Activated effector memory CD4-positive, alpha-beta T cell treated with anti-CD3 and anti-CD28 coated beads, Interleukin-2, amount 50 U/mL, for 16 hours (primary cell): ENCODE results near the gene TBC1D13.
"Not testable (repeated sequence)": the region's sequence is repeated elsewhere in the genome, so short reads cannot be mapped to it uniquely, and the experiment has no call there.

ENCODE experiments used
- DNase-seq: peaks from one replicate; pipeline ENCODE4 v3.0.0-alpha.2; 2020

Gene TBC1D13

GRCh38 chr9:128822407-128823042 is 35.5 kb downstream of the TBC1D13 start:
- no peak for DNase-seq

- DNase-seq = no peak
Measured at GRCh38 chr9:128823362-128823902, 36.4 kb downstream of the TBC1D13 start.

GRCh38 chr9:128823903-128824406 is 36.9 kb downstream of the TBC1D13 start:
- DNase-seq = no peak

GRCh38 chr9:128824911-128825310 is 37.9 kb downstream of the TBC1D13 start:
- no peak for DNase-seq

DNA sequence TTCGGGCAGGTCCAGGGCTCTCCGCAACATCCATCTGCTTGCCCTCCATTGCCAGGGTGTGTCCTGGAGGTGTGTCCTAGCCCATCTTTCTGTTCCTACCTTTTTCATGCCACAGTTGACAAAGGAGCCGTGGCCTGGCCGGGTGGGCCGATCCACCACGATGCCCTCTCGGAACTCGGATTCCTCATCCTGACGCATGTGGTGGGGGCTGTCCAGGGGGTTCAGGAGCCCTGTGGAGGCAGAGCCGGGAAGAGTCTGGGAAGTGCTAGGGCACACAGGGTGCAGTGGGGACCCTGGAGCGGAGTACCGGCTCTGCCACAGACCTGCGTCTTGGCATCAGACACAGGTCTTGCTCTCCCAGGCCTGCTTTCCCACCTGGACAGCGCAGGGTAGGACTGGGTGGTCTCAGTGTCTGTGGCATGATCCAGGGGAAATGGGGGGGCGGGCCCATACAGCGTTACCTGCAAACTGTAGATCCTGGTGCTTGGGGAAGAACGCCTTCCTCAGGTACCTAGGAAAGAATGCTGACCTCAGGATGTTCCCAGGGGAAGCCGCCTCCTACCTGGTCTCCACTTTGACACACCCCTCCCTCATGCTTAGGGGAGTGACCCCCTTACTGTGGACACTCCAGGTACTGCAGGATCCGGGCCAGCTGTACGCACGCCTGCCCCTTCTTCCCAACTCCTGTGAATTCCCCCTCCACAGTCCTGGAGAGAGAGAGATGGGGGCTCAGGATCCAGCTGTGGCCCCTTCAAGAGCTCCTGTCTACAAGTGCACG is 39.1 kb downstream of the TBC1D13 start:
- no peak for DNase-seq

DNA sequence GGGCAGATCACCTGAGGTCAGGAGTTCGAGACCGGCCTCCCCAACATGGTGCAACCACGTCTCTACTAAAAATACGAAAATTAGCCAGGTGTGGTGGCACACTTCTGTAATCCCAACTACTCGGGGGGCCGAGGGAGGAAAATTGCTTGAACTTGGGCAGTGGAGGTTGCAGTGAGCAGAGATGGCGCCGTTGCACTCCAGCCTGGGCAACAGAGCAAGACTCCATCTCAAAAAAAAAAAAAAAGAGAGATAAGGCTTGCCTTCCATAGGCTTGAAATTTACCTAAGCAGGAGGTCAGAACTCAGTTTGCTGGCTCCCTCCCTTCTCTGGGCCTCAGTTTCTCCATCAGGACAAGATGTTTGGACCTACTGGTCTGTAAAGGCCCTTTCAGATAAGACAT is 41.2 kb downstream of the TBC1D13 start:
- DNase-seq = no peak

DNA sequence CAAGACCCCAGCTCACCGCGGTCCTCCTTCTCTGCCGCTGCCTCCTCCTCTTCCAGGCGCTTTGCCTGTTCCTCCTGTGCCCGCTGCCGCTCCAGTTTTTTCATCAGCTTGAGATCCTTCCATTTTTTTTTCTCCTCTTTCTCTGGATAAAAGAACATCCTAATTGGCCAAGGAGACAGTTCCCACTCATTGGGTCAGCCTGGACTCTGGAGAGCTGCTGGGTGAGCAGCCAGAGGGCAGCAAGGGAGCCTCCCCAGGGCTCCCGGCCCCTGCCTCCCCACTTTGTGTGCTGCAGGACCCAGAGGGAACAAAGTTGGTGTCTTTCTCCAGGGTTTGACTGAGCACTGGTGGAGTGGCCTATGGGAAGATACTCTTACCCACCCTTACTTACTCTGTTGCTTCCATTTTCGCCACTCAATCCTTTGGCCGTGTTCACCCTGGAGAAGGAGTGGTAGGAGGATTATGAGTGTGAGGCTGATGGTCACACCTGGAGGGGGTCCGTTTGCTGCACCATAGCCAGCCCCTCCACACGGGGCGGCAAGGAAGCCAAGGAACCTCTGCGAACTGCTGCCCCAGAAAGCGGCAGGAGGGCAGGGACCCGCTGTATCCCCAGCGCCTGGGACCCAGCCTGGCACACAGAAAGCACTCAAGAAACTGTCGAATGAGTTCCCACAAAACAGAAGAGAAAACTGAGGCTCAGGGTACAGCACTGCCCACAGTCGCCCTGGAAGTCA is 41.8 kb downstream of the TBC1D13 start:
- DNase-seq = no peak

GRCh38 chr9:128829477-128830251 is 42.6 kb downstream of the TBC1D13 start, which contains the start of gene SPOUT1:
Gene SPOUT1, minus strand, starts transcription at chr9:128829794. Its CDS starts 14 bp downstream, at chr9:128829780.
- peak; percentile 98 for DNase-seq

DNA sequence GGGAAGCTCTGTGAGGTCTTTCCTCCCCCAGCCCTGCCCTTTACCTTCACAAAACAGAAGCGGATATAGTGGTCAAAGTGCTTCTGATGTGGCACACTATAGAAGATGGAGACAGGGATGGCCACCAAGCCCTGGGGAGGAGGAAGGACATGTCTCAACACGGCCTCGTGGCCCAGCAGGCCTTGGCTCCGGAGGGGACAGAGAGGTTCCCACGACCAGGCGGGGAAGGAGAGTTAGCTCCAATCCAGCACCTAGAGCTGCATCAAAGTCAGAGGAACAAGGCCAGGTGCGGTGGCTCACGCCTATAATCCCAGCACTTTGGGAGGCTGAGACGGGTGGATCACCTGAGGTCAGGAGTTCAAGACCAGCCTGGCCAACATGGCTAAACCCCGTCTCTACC is 46.6 kb downstream of the TBC1D13 start:
- DNase-seq = no peak

DNA sequence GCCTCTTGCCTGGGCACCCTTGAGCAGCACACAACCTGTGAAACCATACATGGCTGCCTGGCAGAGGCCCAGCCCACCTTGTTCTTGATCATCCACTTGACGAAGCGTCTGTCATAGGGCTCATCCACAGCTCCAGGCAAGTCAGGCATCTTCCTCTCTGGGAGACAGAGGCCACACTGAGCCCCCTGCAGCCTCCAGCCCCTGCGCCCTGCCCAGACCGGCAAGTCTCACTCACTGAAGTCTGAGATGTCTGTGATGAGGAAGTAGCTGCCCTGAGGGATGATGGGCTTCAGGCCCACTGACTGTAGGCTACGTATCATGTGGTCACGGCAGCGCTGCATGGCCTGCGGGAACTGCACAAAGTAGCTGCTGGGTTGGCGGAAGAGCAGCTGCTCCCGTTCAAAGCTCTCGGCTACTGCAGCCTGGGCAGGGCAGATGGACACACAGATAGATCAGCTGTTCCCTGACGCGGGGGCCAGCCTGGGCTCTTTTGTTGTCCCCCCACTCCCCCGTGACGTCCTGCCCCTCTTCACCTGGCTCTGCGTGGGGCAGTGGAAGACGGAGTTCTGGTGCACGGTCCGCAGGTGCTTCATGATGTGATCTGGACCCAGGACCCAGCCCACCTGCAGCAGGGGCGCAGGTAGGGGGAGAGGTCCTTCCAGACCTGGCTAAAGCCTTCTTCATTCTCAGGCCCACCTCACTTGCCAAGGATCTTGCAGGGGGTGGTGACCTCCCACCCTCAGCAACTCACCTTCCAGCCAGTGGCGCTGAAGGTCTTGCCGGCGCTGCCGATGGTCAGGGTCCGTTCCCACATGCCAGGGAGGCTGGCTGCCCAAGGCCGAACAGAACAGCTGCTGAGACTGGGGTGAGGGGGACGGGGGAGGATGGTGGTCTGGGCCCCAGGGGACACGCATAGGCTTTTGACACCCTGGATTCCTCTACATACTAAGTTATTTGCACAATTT is 48.5 kb downstream of the TBC1D13 start:
- no peak for DNase-seq

DNA sequence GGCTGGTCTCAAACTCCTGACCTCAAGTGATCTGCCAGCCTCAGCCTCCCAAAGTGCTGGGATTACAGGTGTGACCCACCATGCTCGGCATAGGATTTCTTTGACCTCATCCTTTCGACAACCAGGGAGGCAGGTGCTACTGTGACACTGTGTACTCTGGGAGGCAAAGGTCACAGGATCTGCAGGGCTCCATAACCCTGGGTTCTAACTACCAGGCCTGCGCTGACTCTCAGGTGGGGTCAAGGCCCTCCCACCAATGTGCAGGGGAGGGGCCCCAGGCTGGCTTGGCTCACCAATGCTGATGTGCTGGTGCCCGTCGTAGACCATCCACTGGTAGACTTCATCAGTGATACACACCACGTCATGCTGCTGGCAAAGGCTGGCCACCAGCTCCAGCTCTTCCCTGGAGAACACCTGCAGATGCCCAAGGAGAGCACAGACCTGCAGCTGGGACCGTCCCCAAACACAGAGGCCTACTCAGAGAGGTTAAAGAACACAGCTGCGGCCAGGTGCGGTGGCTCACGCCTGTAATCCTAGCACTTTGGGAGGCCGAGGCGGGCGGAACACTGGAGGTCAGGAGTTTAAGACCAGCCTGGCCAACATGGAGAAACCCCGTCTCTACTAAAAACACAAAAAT is 49.6 kb downstream of the TBC1D13 start:
- DNase-seq = no peak

- no peak for DNase-seq
Measured at GRCh38 chr9:128838338-128838737, 51.3 kb downstream of the TBC1D13 start.

- DNase-seq = no peak
Measured at GRCh38 chr9:128840524-128840923, 53.5 kb downstream of the TBC1D13 start.

DNA sequence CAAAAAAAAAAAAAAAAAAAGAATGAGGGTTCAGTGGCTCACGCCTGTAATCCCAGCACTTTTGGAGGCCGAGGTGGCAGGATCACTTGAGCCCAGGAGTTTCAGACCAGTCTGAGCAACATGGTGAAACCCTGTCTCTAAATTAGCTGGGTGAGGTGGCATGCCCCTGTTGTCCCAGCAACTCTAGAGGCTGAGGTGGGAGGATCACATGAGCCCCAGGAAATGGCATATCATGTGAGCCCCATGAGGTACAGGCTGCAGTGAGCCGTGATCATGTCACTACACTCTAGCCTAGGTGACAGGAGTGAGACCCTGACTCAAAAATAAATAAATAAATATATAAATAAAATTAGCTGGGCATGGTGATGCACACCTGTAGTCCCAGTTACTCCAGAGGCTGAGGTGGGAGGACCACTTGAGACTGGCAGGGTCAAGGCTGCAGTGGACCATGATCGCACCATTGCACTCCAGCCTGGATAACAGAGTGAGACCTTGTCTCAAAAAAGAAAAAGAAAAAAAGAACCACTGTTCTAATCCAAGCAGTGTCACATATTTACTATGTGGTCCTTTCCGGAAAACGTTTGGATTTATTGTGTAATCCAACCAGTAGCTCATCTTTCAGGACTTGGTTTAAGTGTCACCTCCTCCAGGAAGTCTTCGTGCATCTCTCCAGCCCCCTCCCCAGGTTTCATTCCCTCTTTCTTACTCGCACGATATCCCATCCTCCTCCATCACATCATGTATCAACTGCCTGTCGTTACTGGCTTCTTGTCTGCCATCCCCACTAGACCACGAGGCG is 54.8 kb downstream of the TBC1D13 start:
- DNase-seq = no peak

DNA sequence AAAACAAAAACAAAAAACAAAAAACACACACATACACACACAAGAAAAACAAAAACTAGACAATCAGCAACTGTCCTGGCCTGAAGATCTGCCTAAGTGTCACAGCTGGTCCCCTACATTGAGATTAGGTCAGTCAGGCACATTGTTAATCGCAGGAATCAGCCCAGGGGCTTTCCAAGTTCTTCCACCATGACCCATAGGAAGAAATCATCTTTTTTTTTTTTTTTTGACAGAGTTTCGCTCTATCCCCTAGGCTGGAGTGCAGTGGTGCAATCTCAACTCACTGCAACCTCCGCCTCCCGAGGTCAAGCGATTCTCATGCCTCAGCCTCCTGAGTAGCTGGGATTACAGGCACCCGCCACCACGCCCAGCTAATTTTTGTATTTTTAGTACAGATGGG is 56.1 kb downstream of the TBC1D13 start:
- not testable (repeated sequence) for DNase-seq

DNA sequence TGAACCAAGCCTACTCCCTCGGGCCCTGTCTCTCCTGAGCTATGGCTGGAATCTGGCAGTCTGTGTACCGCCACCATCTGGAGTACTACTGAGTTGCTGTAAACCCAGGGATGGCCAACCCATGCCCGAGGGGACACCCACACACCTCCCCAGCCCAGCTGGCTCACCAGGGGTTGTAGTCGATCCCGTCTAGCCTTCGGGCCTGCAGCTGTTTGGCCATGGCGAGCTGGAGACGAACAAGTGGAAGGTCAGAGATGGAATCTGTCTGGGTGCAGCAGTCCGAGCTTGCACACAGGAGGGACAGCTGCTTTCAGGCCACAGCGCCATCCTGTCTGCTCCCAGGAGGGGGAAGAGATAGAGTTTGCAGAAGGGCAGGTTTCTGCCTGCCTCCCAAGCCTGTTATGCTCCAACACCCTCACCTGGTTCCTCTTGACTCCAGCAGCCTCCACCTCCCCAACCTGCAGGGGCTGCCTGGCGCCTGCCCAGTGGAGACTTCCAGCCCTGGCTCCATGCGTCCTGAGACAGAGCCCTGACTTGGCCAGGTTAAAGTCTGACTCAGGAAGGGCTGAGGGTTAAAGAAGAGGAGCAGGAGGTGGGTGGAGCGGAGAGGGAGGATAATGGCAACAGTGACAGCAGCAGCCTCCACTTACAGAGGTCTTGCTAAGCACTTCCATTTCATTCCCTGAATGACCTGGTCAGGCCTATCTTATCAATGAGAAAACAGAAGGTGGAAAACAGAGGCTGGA is 58.3 kb downstream of the TBC1D13 start:
- DNase-seq = no peak

- no peak for DNase-seq
Measured at GRCh38 chr9:128846680-128847030, 59.6 kb downstream of the TBC1D13 start.

DNA sequence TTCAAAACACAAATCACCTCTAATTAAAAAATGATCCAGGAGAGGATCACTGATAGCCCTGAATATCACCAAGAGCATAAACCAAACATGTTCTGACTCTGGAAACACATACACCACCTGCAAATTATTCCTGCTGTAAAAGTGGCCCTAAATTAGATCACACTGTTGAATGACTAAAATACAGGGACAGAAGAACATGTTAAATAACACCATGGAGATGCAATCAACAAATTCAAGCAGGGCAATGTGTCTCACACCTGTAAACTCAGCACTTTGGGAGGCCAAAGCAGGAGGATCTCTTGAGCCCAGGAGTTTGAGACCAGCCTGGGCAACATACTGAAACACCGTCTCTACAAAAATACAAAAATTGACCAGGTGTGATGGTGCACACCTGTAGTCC is 60.8 kb downstream of the TBC1D13 start:
- no peak for DNase-seq

DNA sequence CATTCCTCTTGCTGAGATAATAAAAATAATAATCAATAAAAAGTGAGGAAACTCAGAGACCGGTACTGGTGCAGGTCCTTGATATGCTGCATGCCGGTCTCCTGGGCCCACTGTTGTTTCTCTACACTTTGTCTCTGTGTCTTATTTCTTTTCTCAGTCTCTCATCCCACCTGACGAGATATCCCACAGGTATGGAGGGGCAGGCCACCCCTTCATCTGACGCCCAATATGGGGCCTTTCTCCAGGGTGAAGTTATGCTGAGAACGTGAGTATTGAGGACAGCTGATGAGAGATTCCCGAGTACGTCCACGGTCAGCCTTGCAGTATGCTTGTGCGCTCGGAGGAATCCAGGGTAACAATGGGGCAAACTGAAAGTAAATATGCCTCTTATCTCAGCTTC is 64.0 kb downstream of the TBC1D13 start:
- not testable (repeated sequence) for DNase-seq
